Naive thymus-derived CD4-positive, alpha-beta T cell (primary cell): ENCODE data around the gene KCNIP1. TPM values are rescaled to one million over a fixed set of nuclear protein-coding genes. Genes with fewer than 3 reads are reported as not detected.

Source experiments
- ATAC-seq: fragments of 150-1000 bp; cut with Tn5 transposase; 2 replicates; pipeline ENCODE4 v1.10.0; 2021; ENCODE audit warnings: mild to moderate bottlenecking, moderate library complexity
- CTCF ChIA-PET: fragments of 350-600 bp; sonication (Branson Sonifier 250); formaldehyde crosslinking; loops from one replicate; lab custom pipeline; 2021; ENCODE audit warnings: antibody characterized with exemption; lab: Charles Lee
- POLR2A ChIA-PET: fragments of 350-600 bp; sonication (Branson Sonifier 250); formaldehyde crosslinking; loops from one replicate; lab custom pipeline; 2021; ENCODE audit warnings: antibody characterized with exemption, inconsistent platforms; lab: Charles Lee
- DNase-seq, 9 donors: peaks; one replicate each; pipeline versions ENCODE4 v3.0.0 to v3.0.0-alpha.2; 2020 to 2022; ENCODE audit warnings: mixed read lengths in 1 of 9
- H3K27ac ChIP-seq: one replicate; pipeline ENCODE4 v1.7.0; 2013; ENCODE audit warnings: mild to moderate bottlenecking, low read depth, low read length, moderate library complexity
- H3K27me3 ChIP-seq, 2 donors: one replicate each; pipeline ENCODE4 v1.7.0; 2013; ENCODE audit warnings: low read length in 2 of 2, mild to moderate bottlenecking in 2 of 2, moderate library complexity in 2 of 2; ENCODE audit not compliant: control insufficient read depth in 2 of 2, insufficient read depth in 2 of 2
- H3K36me3 ChIP-seq, 3 experiments: 1 replicate in 2 of 3; 2 replicates in 1 of 3; pipeline ENCODE4 v1.7.0; 2013; ENCODE audit warnings: low read length in 3 of 3, mild to moderate bottlenecking in 3 of 3, moderate library complexity in 1 of 3; ENCODE audit not compliant: insufficient read depth in 3 of 3, control insufficient read depth in 2 of 3
- H3K4me1 ChIP-seq, 2 donors: one replicate each; pipeline ENCODE4 v1.7.0; 2013; ENCODE audit warnings: low read length in 2 of 2, mild to moderate bottlenecking in 2 of 2, moderate library complexity in 1 of 2; ENCODE audit not compliant: control insufficient read depth in 2 of 2, insufficient read depth in 2 of 2
- H3K4me3 ChIP-seq: 2 replicates; pipeline ENCODE4 v1.7.0; 2013; ENCODE audit warnings: mild to moderate bottlenecking, low read length
- H3K9me3 ChIP-seq, 3 experiments: 1 replicate in 2 of 3; 2 replicates in 1 of 3; pipeline ENCODE4 v1.7.0; 2013; ENCODE audit warnings: low read length in 3 of 3; ENCODE audit not compliant: control insufficient read depth in 2 of 3
- H3K27ac Mint-ChIP-seq, 9 donors: one replicate each; pipeline ENCODE4 v1.8.0; 2020 to 2022; ENCODE audit warnings: mixed read lengths in 9 of 9, mild to moderate bottlenecking in 8 of 9, moderate library complexity in 5 of 9, inconsistent platforms in 2 of 9
- H3K27me3 Mint-ChIP-seq, 5 donors: one replicate each; pipeline ENCODE4 v1.8.0; 2021 to 2022; ENCODE audit warnings: mixed read lengths in 5 of 5, mild to moderate bottlenecking in 1 of 5
- H3K36me3 Mint-ChIP-seq, 5 donors: one replicate each; pipeline ENCODE4 v1.8.0; 2020 to 2022; ENCODE audit warnings: mixed read lengths in 5 of 5, mild to moderate bottlenecking in 3 of 5, inconsistent platforms in 1 of 5
- H3K4me1 Mint-ChIP-seq, 7 donors: one replicate each; pipeline ENCODE4 v1.8.0; 2020 to 2022; ENCODE audit warnings: mixed read lengths in 7 of 7, mild to moderate bottlenecking in 3 of 7, inconsistent platforms in 1 of 7
- H3K4me3 Mint-ChIP-seq, 10 donors: one replicate each; pipeline ENCODE4 v1.8.0; 2020 to 2022; ENCODE audit warnings: mild to moderate bottlenecking in 10 of 10, mixed read lengths in 10 of 10, moderate library complexity in 6 of 10, inconsistent platforms in 2 of 10
- H3K9me3 Mint-ChIP-seq, 11 donors: one replicate each; pipeline ENCODE4 v1.8.0; 2020 to 2022; ENCODE audit warnings: mixed read lengths in 11 of 11, mild to moderate bottlenecking in 4 of 11, inconsistent platforms in 1 of 11, moderate library complexity in 1 of 11
- intact Hi-C, 2 donors: fragments of 100-400 bp; cut with micrococcal nuclease; formaldehyde crosslinking; loops; one replicate each; pipeline ENCODE4 v1.15.1; 2023
- polyA plus RNA-seq, 2 donors: library from polyadenylated mRNA; unstranded; fragments of 300-500 nt; fragmentation: Illumina TruSeq; gene quantifications; one replicate each; pipeline ENCODE4 v1.2.3, GENCODE V29; 2021
- total RNA-seq, 6 experiments: library from RNA in 5 of 6; stranded (reverse) in 5 of 6; gene quantifications; 1 replicate in 5 of 6; 2 replicates in 1 of 6; pipeline ENCODE4 v1.2.3 and lab custom pipeline; 2021 to 2026

The KCNIP1 gene
- total and polyA plus RNA-seq, 7 experiments from 2014 or later, result not detected

- DNase-seq, result no peak
- Histone ChIP-seq H3K27me3 (no peaks in the 10 kb centered on the region), H3K4me1 (no peaks in the 10 kb centered on the region), H3K27ac (no peak overlapping the region), H3K9me3 (no peaks in the 10 kb centered on the region), H3K4me3 (no peak overlapping the region), H3K36me3 (no peaks in the 10 kb centered on the region)
- POLR2A ChIA-PET, result no interaction called here
- Mint-ChIP-seq H3K4me3 (no peak overlapping the region), H3K27ac (no peak overlapping the region), H3K27me3 (peaks cover 6 to 39% (median 38%) of the 10 kb centered on the region in 5 donors), H3K4me1 (no peaks in the 10 kb centered on the region), H3K9me3 (peaks cover 0 to 19% (median 10%) of the 10 kb centered on the region in 11 donors), H3K36me3 (peaks cover 0 to 5% (median 0%) of the 10 kb centered on the region in 5 donors)
- no peak for ATAC-seq
- intact Hi-C loops, result no loop called here
- CTCF ChIA-PET, result no interaction called here
Observed at GRCh38 chr5:170709640-170710039, 205.8 kb downstream of the KCNIP1 start.

GRCh38 chr5:170711300-170711699 lies 207.5 kb downstream of the KCNIP1 start:
- Histone ChIP-seq H3K4me3 (no peak overlapping the region), H3K27ac (no peak overlapping the region), H3K27me3 (no peaks in the 10 kb centered on the region), H3K9me3 (no peaks in the 10 kb centered on the region), H3K36me3 (no peaks in the 10 kb centered on the region), H3K4me1 (no peaks in the 10 kb centered on the region)
- ChIA-PET POLR2A (no interaction called here), CTCF (interaction anchor here (1.4 kb wide), 1 partner anchor 8 kb away, joined by 4 read pairs; no protein-coding TSS in a partner anchor)
- ATAC-seq, result no peak
- no peak overlapping the region for H3K4me3 Mint-ChIP-seq
- DNase-seq, result no peak
- H3K9me3 Mint-ChIP-seq, result peaks cover 0 to 19% (median 10%) of the 10 kb centered on the region in 11 donors
- no peaks in the 10 kb centered on the region for H3K4me1 Mint-ChIP-seq
- H3K27ac Mint-ChIP-seq, result no peak overlapping the region
- H3K36me3 Mint-ChIP-seq, result peaks cover 0 to 5% (median 0%) of the 10 kb centered on the region in 5 donors
- peaks cover 9 to 39% (median 33%) of the 10 kb centered on the region in 5 donors for H3K27me3 Mint-ChIP-seq
- intact Hi-C loops, result no loop called here

GRCh38 chr5:170715141-170715540 lies 211.3 kb downstream of the KCNIP1 start:
- CTCF ChIA-PET, result no interaction called here
- POLR2A ChIA-PET, result no interaction called here
- no peak for ATAC-seq
- intact Hi-C loops, result no loop called here
- H3K27ac ChIP-seq, result no peak overlapping the region
- H3K9me3 Mint-ChIP-seq, result peaks cover 0 to 11% (median 2%) of the 10 kb centered on the region in 11 donors
- no peak overlapping the region for H3K4me3 Mint-ChIP-seq
- H3K4me3 ChIP-seq, result no peak overlapping the region
- no peaks in the 10 kb centered on the region for H3K4me1 ChIP-seq
- peaks cover 14 to 50% (median 34%) of the 10 kb centered on the region in 5 donors for H3K27me3 Mint-ChIP-seq
- no peaks in the 10 kb centered on the region for H3K27me3 ChIP-seq
- no peak overlapping the region for H3K27ac Mint-ChIP-seq
- H3K36me3 Mint-ChIP-seq, result peaks cover 0 to 5% (median 0%) of the 10 kb centered on the region in 5 donors
- DNase-seq, result no peak
- H3K4me1 Mint-ChIP-seq, result no peaks in the 10 kb centered on the region
- H3K9me3 ChIP-seq, result no peaks in the 10 kb centered on the region
- no peaks in the 10 kb centered on the region for H3K36me3 ChIP-seq

GRCh38 chr5:170716396-170716795 lies 212.6 kb downstream of the KCNIP1 start:
- no peaks in the 10 kb centered on the region for H3K36me3 ChIP-seq
- POLR2A ChIA-PET, result no interaction called here

GRCh38 chr5:170719551-170719950 lies 215.7 kb downstream of the KCNIP1 start:
- H3K27me3 ChIP-seq, result peaks cover 0 to 2% of the 10 kb centered on the region in 2 donors
- ChIA-PET POLR2A (no interaction called here), CTCF (interaction anchor here (0.9 kb wide), 1 partner anchor 9 kb away, joined by 4 read pairs; no protein-coding TSS in a partner anchor)
- ATAC-seq, result no peak
- no peak overlapping the region for H3K4me3 ChIP-seq
- no peaks in the 10 kb centered on the region for H3K36me3 Mint-ChIP-seq
- no peak overlapping the region for H3K27ac ChIP-seq
- no peaks in the 10 kb centered on the region for H3K36me3 ChIP-seq
- no peak for DNase-seq
- no peaks in the 10 kb centered on the region for H3K4me1 Mint-ChIP-seq
- H3K27ac Mint-ChIP-seq, result no peak overlapping the region
- peaks cover 8 to 67% (median 38%) of the 10 kb centered on the region in 5 donors for H3K27me3 Mint-ChIP-seq
- H3K4me3 Mint-ChIP-seq, result no peak overlapping the region
- intact Hi-C loops, result no loop called here
- H3K9me3 Mint-ChIP-seq, result peaks cover 0 to 10% (median 0%) of the 10 kb centered on the region in 11 donors
- no peaks in the 10 kb centered on the region for H3K9me3 ChIP-seq
- no peaks in the 10 kb centered on the region for H3K4me1 ChIP-seq

More at GRCh38 chr5:170716396-170716795, 212.6 kb downstream of the KCNIP1 start:
- H3K36me3 Mint-ChIP-seq, result no peaks in the 10 kb centered on the region
- Histone ChIP-seq H3K27ac (no peak overlapping the region), H3K4me3 (no peak overlapping the region), H3K4me1 (no peaks in the 10 kb centered on the region), H3K9me3 (no peaks in the 10 kb centered on the region), H3K27me3 (no peaks in the 10 kb centered on the region)
- H3K9me3 Mint-ChIP-seq, result peaks cover 0 to 2% (median 0%) of the 10 kb centered on the region in 11 donors
- DNase-seq (no peak), ATAC-seq (no peak)
- no peak overlapping the region for H3K4me3 Mint-ChIP-seq
- no peaks in the 10 kb centered on the region for H3K4me1 Mint-ChIP-seq
- CTCF ChIA-PET, result interaction anchor here (0.6 kb wide), 1 partner anchor 138 kb away, joined by 3 read pairs; no protein-coding TSS in a partner anchor
- intact Hi-C loops, result no loop called here
- H3K27ac Mint-ChIP-seq, result no peak overlapping the region
- peaks cover 12 to 49% (median 27%) of the 10 kb centered on the region in 5 donors for H3K27me3 Mint-ChIP-seq

- POLR2A ChIA-PET, result no interaction called here
- Histone ChIP-seq H3K9me3 (no peaks in the 10 kb centered on the region), H3K27ac (no peak overlapping the region), H3K4me1 (no peaks in the 10 kb centered on the region), H3K27me3 (peaks cover 0 to 2% of the 10 kb centered on the region in 2 donors), H3K36me3 (no peaks in the 10 kb centered on the region), H3K4me3 (no peak overlapping the region)
- ATAC-seq, result no peak
- intact Hi-C loops, result no loop called here
- DNase-seq, result no peak
- H3K27me3 Mint-ChIP-seq, result peaks cover 8 to 74% (median 41%) of the 10 kb centered on the region in 5 donors
- no peaks in the 10 kb centered on the region for H3K4me1 Mint-ChIP-seq
- no peaks in the 10 kb centered on the region for H3K36me3 Mint-ChIP-seq
- H3K27ac Mint-ChIP-seq, result no peak overlapping the region
- peaks cover 0 to 10% (median 0%) of the 10 kb centered on the region in 11 donors for H3K9me3 Mint-ChIP-seq
- CTCF ChIA-PET, result no interaction called here
- H3K4me3 Mint-ChIP-seq, result no peak overlapping the region
Observed at GRCh38 chr5:170720179-170720578, 216.4 kb downstream of the KCNIP1 start.

- CTCF ChIA-PET, result no interaction called here
- Histone ChIP-seq H3K27me3 (peaks cover 0 to 2% of the 10 kb centered on the region in 2 donors), H3K9me3 (no peaks in the 10 kb centered on the region), H3K36me3 (no peaks in the 10 kb centered on the region), H3K27ac (no peak overlapping the region), H3K4me1 (no peaks in the 10 kb centered on the region), H3K4me3 (no peak overlapping the region)
- intact Hi-C loops, result no loop called here
- ATAC-seq (no peak), DNase-seq (no peak)
- H3K27me3 Mint-ChIP-seq, result peaks cover 6 to 70% (median 41%) of the 10 kb centered on the region in 5 donors
- H3K4me1 Mint-ChIP-seq, result no peaks in the 10 kb centered on the region
- POLR2A ChIA-PET, result no interaction called here
- peaks cover 0 to 10% (median 0%) of the 10 kb centered on the region in 11 donors for H3K9me3 Mint-ChIP-seq
- no peak overlapping the region for H3K27ac Mint-ChIP-seq
- H3K36me3 Mint-ChIP-seq, result no peaks in the 10 kb centered on the region
- H3K4me3 Mint-ChIP-seq, result no peak overlapping the region
Observed at GRCh38 chr5:170720984-170721383, 217.2 kb downstream of the KCNIP1 start.
